ENCODE measurements around the gene PIK3CB. TPM values are rescaled to one million over a fixed set of nuclear protein-coding genes. Genes with fewer than 3 reads are reported as not detected.
A peak's percentile ranks its signal among the peaks of the same experiment; 100 is the strongest.
"Not testable (repeated sequence)": the region's sequence is repeated elsewhere in the genome, so short reads cannot be mapped to it uniquely, and the experiment has no call there.

Gene PIK3CB
- total RNA-seq, 1 donor from 2014 or later = 28.9 TPM

DNA sequence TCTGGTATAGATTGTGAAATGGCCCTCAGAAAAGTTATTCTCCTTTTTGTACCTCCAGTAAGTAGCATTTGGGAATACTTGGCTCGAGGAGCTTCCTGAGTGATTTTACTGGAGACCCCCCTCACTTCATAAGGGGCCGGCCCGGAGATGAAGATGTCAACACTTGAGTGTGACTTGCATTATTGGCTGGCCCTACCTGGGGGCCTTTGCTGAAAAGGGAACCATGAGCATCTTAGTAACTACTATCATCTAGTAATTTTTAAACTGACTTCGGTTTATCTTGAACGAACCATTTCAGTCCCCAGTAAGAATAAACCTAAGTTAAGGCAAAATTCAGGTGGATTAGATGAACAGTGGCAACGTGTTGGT is 224.8 kb downstream of the PIK3CB start:
- no peak for DNase-seq (ENCODE audit: low spot score)

DNA sequence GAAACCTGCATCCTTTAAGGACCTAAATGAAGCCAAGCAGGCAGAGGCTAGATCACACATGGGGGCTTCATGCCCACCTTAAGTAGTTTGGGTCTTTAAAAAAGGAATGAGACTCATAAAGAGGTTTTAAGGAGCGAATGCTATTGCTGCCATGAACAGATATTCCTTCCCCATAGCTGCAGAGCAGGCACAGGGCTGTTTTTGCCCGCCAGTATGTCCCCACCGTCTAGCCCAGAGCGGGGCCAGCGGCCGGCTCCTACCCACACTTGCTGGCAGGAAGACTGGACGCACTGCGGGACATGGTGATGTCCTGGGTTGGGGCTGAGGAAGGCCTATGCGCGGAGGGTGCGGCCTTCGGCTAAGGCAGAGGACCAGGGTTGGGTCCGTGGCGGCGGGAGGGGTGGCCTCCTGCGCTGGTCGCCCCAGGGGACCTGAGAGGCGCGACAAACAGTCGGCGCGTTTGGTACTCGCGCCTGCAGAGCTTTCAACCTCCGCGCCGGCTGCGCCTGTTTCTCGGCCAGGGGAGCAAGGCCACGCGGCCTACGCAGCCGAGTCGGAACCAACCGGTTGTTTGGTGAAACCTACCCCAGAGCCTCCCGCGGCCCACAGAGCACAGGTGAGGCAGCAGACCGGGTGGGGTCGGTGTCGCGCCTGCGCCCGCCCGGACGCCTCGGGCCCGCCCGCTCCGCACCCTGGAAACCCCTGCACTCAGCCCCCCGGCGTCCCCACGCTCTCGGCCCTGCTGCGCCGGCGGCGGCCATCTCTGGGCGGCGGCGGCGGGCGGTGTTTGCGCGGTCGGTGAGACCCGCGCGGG is 226.2 kb downstream of the PIK3CB start, which contains the start of gene FAIM:
Gene FAIM (plus strand): TSS at position 450 of the 814 bp plus-strand sequence. CDS start 10,956 bp downstream, outside the sequence.
- peak; percentile 55 for DNase-seq (ENCODE audit: low spot score)

DNA sequence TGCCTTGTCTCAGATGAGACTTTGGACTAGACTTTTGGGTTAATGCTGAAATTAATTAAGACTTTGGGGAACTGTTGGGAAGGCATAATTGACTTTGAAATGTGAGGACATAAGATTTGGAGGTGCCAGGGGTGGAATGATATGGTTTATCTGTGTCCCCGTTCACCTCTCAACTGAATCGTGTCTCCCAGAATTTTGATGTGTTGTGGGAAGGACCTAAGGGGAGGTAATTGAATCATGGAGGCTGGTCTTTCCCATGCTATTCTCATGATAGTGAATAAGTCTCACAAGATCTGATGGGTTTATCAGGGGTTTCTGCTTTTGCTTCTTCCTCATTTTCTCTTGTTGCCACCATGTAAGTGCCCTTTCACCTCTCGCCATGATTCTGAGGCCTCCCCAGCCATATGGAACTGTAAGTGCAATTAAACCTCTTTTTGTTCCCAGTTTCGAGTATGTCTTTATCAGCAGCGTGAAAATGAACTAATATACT is 230.6 kb downstream of the PIK3CB start:
- not testable (repeated sequence) for DNase-seq (ENCODE audit: low spot score)

Other genes with a start within 250 kb of the PIK3CB start
- gene CEP70, start 240.7 kb downstream of the PIK3CB start, total RNA-seq = 49.5 TPM
- gene FAIM, start 226.2 kb downstream of the PIK3CB start, total RNA-seq = 19.5 TPM
- gene FOXL2, start 112.2 kb upstream of the PIK3CB start, total RNA-seq = 0.14 TPM
- gene FOXL2NB, start 112.3 kb upstream of the PIK3CB start, total RNA-seq = 0.09 TPM
- gene PRR23A, start 171.3 kb upstream of the PIK3CB start, total RNA-seq = not detected
- gene PRR23B, start 186.0 kb upstream of the PIK3CB start, total RNA-seq = not detected
- not detected for gene PRR23C, start 210.0 kb upstream of the PIK3CB start, total RNA-seq